SK-N-SH (cell line): Measurements from ENCODE around the gene COPS4. TPM values are rescaled to one million over a fixed set of nuclear protein-coding genes. Genes with fewer than 3 reads are reported as not detected.

Source experiments
- CTCF ChIA-PET: fragments of 300-600, 350-600 bp; formaldehyde crosslinking; extraction: SDS; loops from one replicate; lab custom pipeline; 2021; lab: Yijun Ruan, JAX
- POLR2A ChIA-PET: fragments of 350-600 bp; sonication (Branson Sonifier 250); formaldehyde crosslinking; extraction: SDS; loops from one replicate; lab custom pipeline; 2020; ENCODE audit warnings: antibody characterized with exemption, inconsistent platforms; lab: Yijun Ruan, JAX
- DNase-seq: peaks from one replicate; pipeline ENCODE4 v3.0.0; 2012
- H2AFZ ChIP-seq: fragments of 200-600 bp; sonication (generic); 2 replicates; pipeline ENCODE4 v1.8.1; 2016; ENCODE audit warnings: antibody characterized with exemption, mild to moderate bottlenecking, low read depth
- H3F3A ChIP-seq: fragments of 200-600 bp; sonication (generic); replicated peaks from 2 replicates; pipeline ENCODE3; 2016; ENCODE audit warnings: antibody characterized with exemption, mild to moderate bottlenecking; ENCODE audit not compliant: insufficient read depth
- H3K27ac ChIP-seq, 2 experiments: fragments of 200-500 bp in 1 of 2; fragments of 200-600 bp in 1 of 2; sonication (Bioruptor generic) in 1 of 2; sonication (generic), shearing (Covaris generic) in 1 of 2; 2 replicates each; pipeline versions ENCODE4 v1.5.1 to v1.6.1; 2014 to 2016; ENCODE audit warnings: low read depth in 2 of 2, inconsistent platforms in 1 of 2, low read length in 1 of 2, mild to moderate bottlenecking in 1 of 2, mixed read lengths in 1 of 2
- H3K27me3 ChIP-seq: fragments of 200-600 bp; sonication (generic), shearing (Covaris generic); 2 replicates; pipeline ENCODE4 v1.6.1; 2016; ENCODE audit warnings: mixed run types; ENCODE audit not compliant: insufficient read depth
- H3K36me3 ChIP-seq, 2 experiments: fragments of 200-500 bp in 1 of 2; fragments of 200-600 bp in 1 of 2; sonication (Bioruptor generic) in 1 of 2; sonication (generic) in 1 of 2; replicated peaks in 1 of 2; 2 replicates each; pipeline versions ENCODE3 to v1.5.1; 2014 to 2016; ENCODE audit warnings: low read length in 1 of 2, mild to moderate bottlenecking in 1 of 2; ENCODE audit not compliant: insufficient read depth in 2 of 2, control insufficient read depth in 1 of 2
- H3K4me1 ChIP-seq, 2 experiments: fragments of 200-500 bp in 1 of 2; fragments of 200-600 bp in 1 of 2; sonication (Bioruptor generic) in 1 of 2; sonication (generic), shearing (Covaris generic) in 1 of 2; 2 replicates each; pipeline versions ENCODE4 v1.5.1 to v1.6.1; 2014 to 2016; ENCODE audit warnings: low read depth in 1 of 2, low read length in 1 of 2, mixed run types in 1 of 2; ENCODE audit not compliant: insufficient read depth in 2 of 2, control insufficient read depth in 1 of 2
- H3K4me2 ChIP-seq: fragments of 200-600 bp; sonication (generic), shearing (Covaris generic); 2 replicates; pipeline ENCODE4 v1.6.1; 2017; ENCODE audit warnings: mixed run types
- H3K4me3 ChIP-seq, 2 experiments: fragments of 200-500 bp in 1 of 2; fragments of 200-600 bp in 1 of 2; sonication (Bioruptor generic) in 1 of 2; sonication (generic), shearing (Covaris generic) in 1 of 2; 2 replicates each; pipeline versions ENCODE4 v1.5.1 to v1.8.1; 2014 to 2016; ENCODE audit warnings: low read depth in 2 of 2, inconsistent platforms in 1 of 2, low read length in 1 of 2, mild to moderate bottlenecking in 1 of 2, mixed read lengths in 1 of 2, moderate library complexity in 1 of 2
- H3K79me2 ChIP-seq: fragments of 200-600 bp; sonication (generic); 2 replicates; pipeline ENCODE4 v1.8.1; 2017; ENCODE audit warnings: mild to moderate bottlenecking; ENCODE audit not compliant: insufficient read depth
- H3K9ac ChIP-seq: fragments of 200-600 bp; sonication (generic); 2 replicates; pipeline ENCODE4 v1.6.1; 2017; ENCODE audit warnings: mixed run types
- H3K9me2 ChIP-seq: fragments of 200-600 bp; sonication (generic); 2 replicates; pipeline ENCODE4 v1.6.1; 2017; ENCODE audit warnings: mixed run types
- H3K9me3 ChIP-seq: fragments of 200-600 bp; sonication (generic); 2 replicates; pipeline ENCODE4 v1.6.1; 2017; ENCODE audit warnings: mixed run types, mild to moderate bottlenecking, moderate library complexity
- H4K20me1 ChIP-seq: fragments of 200-600 bp; sonication (generic); 2 replicates; pipeline ENCODE4 v1.6.1; 2017; ENCODE audit warnings: mild to moderate bottlenecking, mixed run types; ENCODE audit not compliant: insufficient read depth
- CHD2 ChIP-seq: fragments of 150-350 bp; IDR thresholded peaks from 2 replicates; pipeline ENCODE4 v1.6.1; 2018; ENCODE audit warnings: low read length; ENCODE audit not compliant: partially characterized antibody
- ELF1 ChIP-seq: IDR thresholded peaks from 2 replicates; pipeline ENCODE4 v1.4.0; 2012
- EZH2phosphoT487 ChIP-seq: fragments of 200-600 bp; sonication (generic); IDR thresholded peaks from 2 replicates; pipeline ENCODE4 v1.6.1; 2017; ENCODE audit warnings: low read depth, mixed run types, mild to moderate bottlenecking, antibody characterized with exemption, moderate library complexity, borderline replicate concordance
- FOXJ3 ChIP-seq: sonication (generic); formaldehyde crosslinking; IDR thresholded peaks from 2 replicates; pipeline ENCODE4 v1.5.1; 2020; ENCODE audit warnings: mild to moderate bottlenecking, missing genetic modification reagents
- FOXM1 ChIP-seq: IDR thresholded peaks from 2 replicates; pipeline ENCODE4 v1.4.0; 2012; ENCODE audit warnings: low read depth, mild to moderate bottlenecking
- GABPA ChIP-seq: IDR thresholded peaks from 2 replicates; pipeline ENCODE4 v1.4.0; 2012; ENCODE audit warnings: low read depth, mild to moderate bottlenecking
- GATA2 ChIP-seq: sonication (generic); formaldehyde crosslinking; IDR thresholded peaks from 2 replicates; pipeline ENCODE4 v1.5.0; 2020; ENCODE audit warnings: mild to moderate bottlenecking, missing genetic modification reagents
- JUND ChIP-seq: IDR thresholded peaks from 2 replicates; pipeline ENCODE4 v1.4.0; 2012
- MAX ChIP-seq: IDR thresholded peaks from 2 replicates; pipeline ENCODE4 v1.4.0; 2012; ENCODE audit warnings: low read depth
- MEF2A ChIP-seq: IDR thresholded peaks from 2 replicates; pipeline ENCODE4 v1.4.0; 2012; ENCODE audit warnings: low read depth, borderline replicate concordance
- MXI1 ChIP-seq: IDR thresholded peaks from 2 replicates; pipeline ENCODE4 v1.6.1; 2012; ENCODE audit warnings: mild to moderate bottlenecking, low read depth, low read length, improper control_type of control experiment
- NFIC ChIP-seq: IDR thresholded peaks from 2 replicates; pipeline ENCODE4 v1.4.0; 2012; ENCODE audit warnings: borderline replicate concordance
- PBX3 ChIP-seq: IDR thresholded peaks from 2 replicates; pipeline ENCODE4; 2012
- POLR2AphosphoS5 ChIP-seq: IDR thresholded peaks from 2 replicates; pipeline ENCODE4 v1.6.1; 2012; ENCODE audit warnings: low read depth, low read length
- RAD21 ChIP-seq: IDR thresholded peaks from 2 replicates; pipeline ENCODE4 v1.6.1; 2012; ENCODE audit warnings: mild to moderate bottlenecking, low read length
- RCOR1 ChIP-seq: fragments of 150-350 bp; IDR thresholded peaks from 2 replicates; pipeline ENCODE4 v1.6.1; 2017; ENCODE audit warnings: antibody characterized with exemption, low read length
- RFX5 ChIP-seq: IDR thresholded peaks from 2 replicates; pipeline ENCODE4 v1.6.1; 2012; ENCODE audit warnings: mild to moderate bottlenecking, improper control_type of control experiment, low read length
- RXRA ChIP-seq: IDR thresholded peaks from 2 replicates; pipeline ENCODE4 v1.4.0; 2012; ENCODE audit warnings: low read depth, mild to moderate bottlenecking, borderline replicate concordance
- SIN3A ChIP-seq: IDR thresholded peaks from 2 replicates; pipeline ENCODE4 v1.6.1; 2012; ENCODE audit warnings: low read depth, mild to moderate bottlenecking, low read length, moderate library complexity, borderline replicate concordance
- SMC3 ChIP-seq: IDR thresholded peaks from 2 replicates; pipeline ENCODE4 v1.6.1; 2012; ENCODE audit warnings: low read depth, low read length, improper control_type of control experiment
- TAF1 ChIP-seq: IDR thresholded peaks from 2 replicates; pipeline ENCODE4 v1.6.1; 2012; ENCODE audit warnings: low read depth, mild to moderate bottlenecking, low read length, moderate library complexity, borderline replicate concordance
- TCF12 ChIP-seq: IDR thresholded peaks from 2 replicates; pipeline ENCODE4 v1.4.0; 2012
- TEAD4 ChIP-seq: IDR thresholded peaks from 2 replicates; pipeline ENCODE4 v1.4.0; 2012; ENCODE audit warnings: mild to moderate bottlenecking, borderline replicate concordance; ENCODE audit not compliant: insufficient read depth
- YY1 ChIP-seq: IDR thresholded peaks from 2 replicates; pipeline ENCODE4 v1.4.0; 2012; ENCODE audit warnings: low read depth, mild to moderate bottlenecking
- WGBS: methylation state at CpG from one replicate; pipeline ENCODE4 v1.1.6; 2017; ENCODE audit warnings: low lambda C conversion rate; 5-methylcytosine and 5-hydroxymethylcytosine counted together
- polyA plus RNA-seq, 3 experiments: library from polyadenylated mRNA; depleted of rRNA; stranded (reverse); fragments of >200 nt; gene quantifications; 2 replicates each; pipeline ENCODE4 v1.2.3, GENCODE V29; 2012
- TF ChIP-seq, protein P1 (sequence below): fragments of 200-600 bp; sonication (generic); IDR thresholded peaks from 2 replicates; pipeline ENCODE4 v1.6.1; 2017; ENCODE audit warnings: antibody characterized with exemption, mild to moderate bottlenecking, moderate library complexity
- TF ChIP-seq, protein P2 (sequence below): IDR thresholded peaks from 2 replicates; pipeline ENCODE4 v1.4.0; 2012; ENCODE audit warnings: low read depth, borderline replicate concordance
- TF ChIP-seq, protein P3 (sequence below): fragments of 150-350 bp; IDR thresholded peaks from 2 replicates; pipeline ENCODE4 v1.6.1; 2017; ENCODE audit warnings: antibody characterized with exemption, low read length, low read depth, borderline replicate concordance

Gene COPS4
- polyA plus RNA-seq (2012; rRNA removed), result 32.2 and 33.9 TPM in 2 replicates
- 39.5 and 44.6 TPM in 2 replicates for polyA plus RNA-seq (2012; cell fraction: cytosol; rRNA removed)
- 14.3 and 31.8 TPM in 2 replicates for polyA plus RNA-seq (2012; cell fraction: nucleus; rRNA removed)

GRCh38 chr4:83034630-83035494, at the start of gene COPS4:
Gene COPS4 (plus strand): TSS chr4:83035183. CDS start chr4:83035225, 42 bp downstream.
- no peaks in the 10 kb centered on the region for H3K36me3 ChIP-seq
- H2AFZ ChIP-seq, result peak within 1 kb of the TSS; percentile 97
- H4K20me1 ChIP-seq, result peaks cover 4% of the 10 kb centered on the region; the same call in 1 of the 2 replicates
- peaks cover 46% of the 10 kb centered on the region for H3K79me2 ChIP-seq
- peak within 1 kb of the TSS; percentile 72 for H3K4me2 ChIP-seq
- H3K27me3 ChIP-seq, result no peaks in the 10 kb centered on the region
- H3K4me1 ChIP-seq, result peaks cover 0 to 12% of the 10 kb centered on the region in 2 experiments; a peak in 2 of 4 replicates
- DNase-seq, result peak; percentile 91
- ChIA-PET POLR2A (interaction anchor here (0.6 to 1.4 kb wide), 9 partner anchors 13 to 660 kb away, joined by 3 to 34 read pairs (median 3); partner anchors contain the start of genes LIN54 and THAP9), CTCF (interaction anchor here (0.5 to 1.6 kb wide), 4 partner anchors 10 to 247 kb away, joined by 3 to 4 read pairs (median 4); no protein-coding TSS in a partner anchor)
- H3K27ac ChIP-seq, result peak within 1 kb of the TSS; percentile 92 to 96
- WGBS, result 0% methylated on average over 30 of the region's 39 CpGs
- H3K4me3 ChIP-seq, result peak within 1 kb of the TSS; percentile 84 to 89
- peaks cover 10% of the 10 kb centered on the region for H3F3A ChIP-seq
- H3K9me3 ChIP-seq, result no peaks in the 10 kb centered on the region
- no peaks in the 10 kb centered on the region for H3K9me2 ChIP-seq
- peak within 1 kb of the TSS; percentile 82 for H3K9ac ChIP-seq
- TF ChIP-seq NFIC (peak; percentile 34; the same call in 1 of the 2 replicates), RAD21 (no peak), JUND (no peak), RCOR1 (peak; percentile 80), YY1 (peak; percentile 93), MAX (peak; percentile 64; the same call in 1 of the 2 replicates), MEF2A (no peak), SIN3A (no peak; the same call in none of the 2 replicates), TEAD4 (no peak), TAF1 (peak; percentile 93), RXRA (no peak), FOXM1 (no peak), POLR2AphosphoS5 (peak; percentile 64; the same call in 1 of the 2 replicates), PBX3 (peak; percentile 43), ELF1 (peak; percentile 3), MXI1 (no peak; the same call in none of the 2 replicates), SMC3 (no peak; the same call in 1 of the 2 replicates), TCF12 (peak; percentile 15; the same call in 1 of the 2 replicates), GATA2 (no peak; the same call in 1 of the 2 replicates), RFX5 (peak; percentile 75; the same call in 1 of the 2 replicates), CHD2 (peak; percentile 82), EZH2phosphoT487 (no peak), GABPA (peak; percentile 70), FOXJ3 (no peak)
- TF ChIP-seq, protein P1, sequence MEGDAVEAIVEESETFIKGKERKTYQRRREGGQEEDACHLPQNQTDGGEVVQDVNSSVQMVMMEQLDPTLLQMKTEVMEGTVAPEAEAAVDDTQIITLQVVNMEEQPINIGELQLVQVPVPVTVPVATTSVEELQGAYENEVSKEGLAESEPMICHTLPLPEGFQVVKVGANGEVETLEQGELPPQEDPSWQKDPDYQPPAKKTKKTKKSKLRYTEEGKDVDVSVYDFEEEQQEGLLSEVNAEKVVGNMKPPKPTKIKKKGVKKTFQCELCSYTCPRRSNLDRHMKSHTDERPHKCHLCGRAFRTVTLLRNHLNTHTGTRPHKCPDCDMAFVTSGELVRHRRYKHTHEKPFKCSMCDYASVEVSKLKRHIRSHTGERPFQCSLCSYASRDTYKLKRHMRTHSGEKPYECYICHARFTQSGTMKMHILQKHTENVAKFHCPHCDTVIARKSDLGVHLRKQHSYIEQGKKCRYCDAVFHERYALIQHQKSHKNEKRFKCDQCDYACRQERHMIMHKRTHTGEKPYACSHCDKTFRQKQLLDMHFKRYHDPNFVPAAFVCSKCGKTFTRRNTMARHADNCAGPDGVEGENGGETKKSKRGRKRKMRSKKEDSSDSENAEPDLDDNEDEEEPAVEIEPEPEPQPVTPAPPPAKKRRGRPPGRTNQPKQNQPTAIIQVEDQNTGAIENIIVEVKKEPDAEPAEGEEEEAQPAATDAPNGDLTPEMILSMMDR, result no peak
- TF ChIP-seq, protein P2, sequence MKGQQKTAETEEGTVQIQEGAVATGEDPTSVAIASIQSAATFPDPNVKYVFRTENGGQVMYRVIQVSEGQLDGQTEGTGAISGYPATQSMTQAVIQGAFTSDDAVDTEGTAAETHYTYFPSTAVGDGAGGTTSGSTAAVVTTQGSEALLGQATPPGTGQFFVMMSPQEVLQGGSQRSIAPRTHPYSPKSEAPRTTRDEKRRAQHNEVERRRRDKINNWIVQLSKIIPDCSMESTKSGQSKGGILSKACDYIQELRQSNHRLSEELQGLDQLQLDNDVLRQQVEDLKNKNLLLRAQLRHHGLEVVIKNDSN, result no peak
- TF ChIP-seq, protein P3, sequence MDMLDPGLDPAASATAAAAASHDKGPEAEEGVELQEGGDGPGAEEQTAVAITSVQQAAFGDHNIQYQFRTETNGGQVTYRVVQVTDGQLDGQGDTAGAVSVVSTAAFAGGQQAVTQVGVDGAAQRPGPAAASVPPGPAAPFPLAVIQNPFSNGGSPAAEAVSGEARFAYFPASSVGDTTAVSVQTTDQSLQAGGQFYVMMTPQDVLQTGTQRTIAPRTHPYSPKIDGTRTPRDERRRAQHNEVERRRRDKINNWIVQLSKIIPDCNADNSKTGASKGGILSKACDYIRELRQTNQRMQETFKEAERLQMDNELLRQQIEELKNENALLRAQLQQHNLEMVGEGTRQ, result no peak
